ENCODE results near the gene RFESD.

- TF ChIP-seq POLR2A (IDR thresholded peaks at IDR 0.05; ENCODE audit: low read depth, low read length), result no peak
- TF ChIP-seq POLR2AphosphoS5 (IDR thresholded peaks at IDR 0.05; ENCODE audit: low read depth, low read length), result no peak
Measured at GRCh38 chr5:95641741-95642220, 4.8 kb upstream of the RFESD start.
